Lower leg skin (tissue), 3 donors: ENCODE measurements around the gene P2RY11.

Source experiments
- POLR2A ChIP-seq, 2 donors: fragments of 450-650 bp; IDR thresholded peaks; one replicate each; pipeline ENCODE4 v1.6.1; 2016 to 2017; ENCODE audit warnings: antibody characterized with exemption in 2 of 2, mild to moderate bottlenecking in 1 of 2, moderate library complexity in 1 of 2
- TF ChIP-seq, protein P1 (sequence below), 3 donors: fragments of 450-650 bp; IDR thresholded peaks; one replicate each; pipeline ENCODE4 v1.5.1; 2016; ENCODE audit warnings: antibody characterized with exemption in 3 of 3, mild to moderate bottlenecking in 3 of 3, moderate library complexity in 2 of 3

DNA sequence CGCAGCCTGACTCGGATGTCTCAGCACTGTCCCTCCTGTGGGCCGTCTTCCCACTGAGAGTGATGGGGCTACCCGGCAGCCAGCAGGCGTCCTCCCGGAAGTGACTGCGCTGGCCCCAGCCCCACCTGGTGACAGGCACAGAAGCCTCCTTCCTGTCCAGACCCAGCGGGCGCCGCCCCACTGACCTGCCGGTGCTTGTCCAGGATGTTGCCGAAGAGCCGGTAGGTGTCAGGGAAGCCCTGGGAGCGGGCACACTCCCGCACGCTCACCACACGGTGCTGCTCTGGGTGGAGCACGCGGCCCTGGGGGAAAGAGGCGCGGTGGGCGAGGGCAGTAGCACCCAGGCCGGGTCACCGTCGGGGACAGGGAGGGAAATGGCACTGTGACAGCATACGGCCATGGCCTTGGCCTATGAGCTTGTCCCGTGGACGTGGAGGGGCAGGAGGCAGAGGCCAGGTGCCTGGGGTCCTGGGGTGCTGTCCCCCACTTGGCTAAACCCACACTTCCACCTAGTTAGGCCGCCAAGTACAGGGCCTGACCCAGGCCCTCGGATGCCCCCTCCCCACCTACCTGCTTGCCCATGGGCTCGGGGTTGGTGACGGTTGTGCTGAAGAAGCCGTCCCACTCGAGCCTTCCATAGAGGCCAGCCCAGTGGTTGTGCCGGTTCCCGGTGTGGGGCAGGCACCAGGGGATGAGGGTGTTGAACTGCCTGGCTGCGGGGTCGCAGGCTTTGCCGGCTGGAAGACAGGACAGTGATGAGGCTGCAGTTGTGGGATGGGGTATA lies 24.2 kb downstream of the P2RY11 start:
- TF ChIP-seq, protein P1, sequence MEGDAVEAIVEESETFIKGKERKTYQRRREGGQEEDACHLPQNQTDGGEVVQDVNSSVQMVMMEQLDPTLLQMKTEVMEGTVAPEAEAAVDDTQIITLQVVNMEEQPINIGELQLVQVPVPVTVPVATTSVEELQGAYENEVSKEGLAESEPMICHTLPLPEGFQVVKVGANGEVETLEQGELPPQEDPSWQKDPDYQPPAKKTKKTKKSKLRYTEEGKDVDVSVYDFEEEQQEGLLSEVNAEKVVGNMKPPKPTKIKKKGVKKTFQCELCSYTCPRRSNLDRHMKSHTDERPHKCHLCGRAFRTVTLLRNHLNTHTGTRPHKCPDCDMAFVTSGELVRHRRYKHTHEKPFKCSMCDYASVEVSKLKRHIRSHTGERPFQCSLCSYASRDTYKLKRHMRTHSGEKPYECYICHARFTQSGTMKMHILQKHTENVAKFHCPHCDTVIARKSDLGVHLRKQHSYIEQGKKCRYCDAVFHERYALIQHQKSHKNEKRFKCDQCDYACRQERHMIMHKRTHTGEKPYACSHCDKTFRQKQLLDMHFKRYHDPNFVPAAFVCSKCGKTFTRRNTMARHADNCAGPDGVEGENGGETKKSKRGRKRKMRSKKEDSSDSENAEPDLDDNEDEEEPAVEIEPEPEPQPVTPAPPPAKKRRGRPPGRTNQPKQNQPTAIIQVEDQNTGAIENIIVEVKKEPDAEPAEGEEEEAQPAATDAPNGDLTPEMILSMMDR (IDR thresholded peaks at IDR 0.05) = no peak
- no peak for TF ChIP-seq POLR2A (IDR thresholded peaks at IDR 0.05)
